ENCODE results near the gene ANK3. TPM values are rescaled to one million over a fixed set of nuclear protein-coding genes. Genes with fewer than 3 reads are reported as not detected.

ANK3 gene
- total and polyA plus RNA-seq, 4 experiments from 2014 or later = 7.2 to 90.1 (median 55.8) TPM

GRCh38 chr10:60099998-60100747 lies 289.5 kb downstream of the ANK3 start:
- H3K4me1 Mint-ChIP-seq = peaks cover 0 to 4% (median under 1%) of the 10 kb centered on the region in 4 donors
- Histone ChIP-seq H3K27me3 (ENCODE audit: insufficient read depth, low read length) (no peaks in the 10 kb centered on the region), H3K9me3 (ENCODE audit: control insufficient read depth in 1 of 2, low read length in 2 of 2) (no peaks in the 10 kb centered on the region), H3K4me3 (ENCODE audit: low read length in 2 of 2) (no peak overlapping the region), H3K4me1 (ENCODE audit: insufficient read depth, low read length) (no peaks in the 10 kb centered on the region), H3K36me3 (ENCODE audit: insufficient read depth, low read length) (no peaks in the 10 kb centered on the region), H3K27ac (ENCODE audit: low read depth, low read length) (no peak overlapping the region)
- ChIA-PET POLR2A (ENCODE audit: partially characterized antibody) (no interaction called here), CTCF (ENCODE audit: partially characterized antibody) (interaction anchor here (0.6 to 2.4 kb wide), 7 partner anchors 15 to 864 kb away, joined by 3 to 10 read pairs (median 4); no protein-coding TSS in a partner anchor)
- intact Hi-C loops (cut with micrococcal nuclease) = loop anchor here (1.0 to 5.0 kb wide), 4 partner anchors 473 to 862 kb away; no protein-coding TSS in a partner anchor
- peak overlapping the region in 1 of 7 donors; percentile 1 for H3K27ac Mint-ChIP-seq
- H3K27me3 Mint-ChIP-seq = no peaks in the 10 kb centered on the region
- H3K4me3 Mint-ChIP-seq = no peak overlapping the region
- H3K9me3 Mint-ChIP-seq = no peaks in the 10 kb centered on the region
- peaks cover 20 to 31% of the 10 kb centered on the region in 2 donors for H3K36me3 Mint-ChIP-seq
- DNase-seq = peak in 4 of 5 donors; percentile 23 to 38 (median 34)

GRCh38 chr10:60098677-60099601 lies 290.7 kb downstream of the ANK3 start:
- H3K36me3 ChIP-seq (ENCODE audit: insufficient read depth, low read length) = no peaks in the 10 kb centered on the region
- no peaks in the 10 kb centered on the region for H3K9me3 ChIP-seq (ENCODE audit: control insufficient read depth in 1 of 2, low read length in 2 of 2)
- Mint-ChIP-seq H3K9me3 (no peaks in the 10 kb centered on the region), H3K4me3 (no peak overlapping the region), H3K36me3 (peaks cover 15 to 24% of the 10 kb centered on the region in 2 donors), H3K4me1 (peaks cover 0 to 4% (median under 1%) of the 10 kb centered on the region in 4 donors), H3K27ac (peak overlapping the region in 1 of 7 donors; percentile 39), H3K27me3 (no peaks in the 10 kb centered on the region)
- POLR2A ChIA-PET (ENCODE audit: partially characterized antibody) = no interaction called here
- H3K27me3 ChIP-seq (ENCODE audit: insufficient read depth, low read length) = no peaks in the 10 kb centered on the region
- H3K27ac ChIP-seq (ENCODE audit: low read depth, low read length) = no peak overlapping the region
- intact Hi-C loops (cut with micrococcal nuclease) = no loop called here
- H3K4me1 ChIP-seq (ENCODE audit: insufficient read depth, low read length) = no peaks in the 10 kb centered on the region
- H3K4me3 ChIP-seq (ENCODE audit: low read length in 2 of 2) = no peak overlapping the region
- no peak for DNase-seq
- CTCF ChIA-PET (ENCODE audit: partially characterized antibody) = interaction anchor here (0.6 to 2.1 kb wide), 4 partner anchors 16 to 866 kb away, joined by 3 to 10 read pairs (median 3); no protein-coding TSS in a partner anchor

- Histone ChIP-seq H3K27ac (ENCODE audit: low read depth, low read length) (no peak overlapping the region), H3K4me3 (ENCODE audit: low read length in 2 of 2) (no peak overlapping the region), H3K27me3 (ENCODE audit: insufficient read depth, low read length) (no peaks in the 10 kb centered on the region), H3K9me3 (ENCODE audit: control insufficient read depth in 1 of 2, low read length in 2 of 2) (no peaks in the 10 kb centered on the region), H3K36me3 (ENCODE audit: insufficient read depth, low read length) (no peaks in the 10 kb centered on the region), H3K4me1 (ENCODE audit: insufficient read depth, low read length) (no peaks in the 10 kb centered on the region)
- no peak overlapping the region for H3K27ac Mint-ChIP-seq
- peaks cover 6 to 20% of the 10 kb centered on the region in 2 donors for H3K36me3 Mint-ChIP-seq
- no peak overlapping the region for H3K4me3 Mint-ChIP-seq
- intact Hi-C loops (cut with micrococcal nuclease) = no loop called here
- H3K4me1 Mint-ChIP-seq = peaks cover 0 to 2% (median under 1%) of the 10 kb centered on the region in 4 donors
- POLR2A ChIA-PET (ENCODE audit: partially characterized antibody) = no interaction called here
- DNase-seq = no peak
- CTCF ChIA-PET (ENCODE audit: partially characterized antibody) = interaction anchor here (0.6 kb wide), 1 partner anchor 115 kb away, joined by 3 read pairs; no protein-coding TSS in a partner anchor
- no peaks in the 10 kb centered on the region for H3K27me3 Mint-ChIP-seq
- H3K9me3 Mint-ChIP-seq = no peaks in the 10 kb centered on the region
Observed at GRCh38 chr10:60096761-60097513, 292.7 kb downstream of the ANK3 start.

GRCh38 chr10:60093317-60093716 lies 296.4 kb downstream of the ANK3 start:
- CTCF ChIA-PET (ENCODE audit: partially characterized antibody) = interaction anchor here (0.7 kb wide), 1 partner anchor 9 kb away, joined by 3 read pairs; no protein-coding TSS in a partner anchor

GRCh38 chr10:60086862-60087261 lies 302.8 kb downstream of the ANK3 start:
- no peak for DNase-seq
- Mint-ChIP-seq H3K27me3 (peaks cover 0 to 2% of the 10 kb centered on the region in 2 donors), H3K4me3 (no peak overlapping the region), H3K27ac (no peak overlapping the region), H3K4me1 (no peaks in the 10 kb centered on the region), H3K9me3 (no peaks in the 10 kb centered on the region), H3K36me3 (peaks cover 36 to 41% of the 10 kb centered on the region in 2 donors)
- ChIA-PET POLR2A (ENCODE audit: partially characterized antibody) (no interaction called here), CTCF (ENCODE audit: partially characterized antibody) (no interaction called here)
- no peaks in the 10 kb centered on the region for H3K27me3 ChIP-seq (ENCODE audit: insufficient read depth, low read length)
- H3K27ac ChIP-seq (ENCODE audit: low read depth, low read length) = no peak overlapping the region
- no peaks in the 10 kb centered on the region for H3K9me3 ChIP-seq (ENCODE audit: control insufficient read depth in 1 of 2, low read length in 2 of 2)
- intact Hi-C loops (cut with micrococcal nuclease) = no loop called here
- peaks cover 4% of the 10 kb centered on the region for H3K36me3 ChIP-seq (ENCODE audit: insufficient read depth, low read length)
- no peak overlapping the region for H3K4me3 ChIP-seq (ENCODE audit: low read length in 2 of 2)
- no peaks in the 10 kb centered on the region for H3K4me1 ChIP-seq (ENCODE audit: insufficient read depth, low read length)

More at GRCh38 chr10:60093317-60093716, 296.4 kb downstream of the ANK3 start:
- no peaks in the 10 kb centered on the region for H3K27me3 ChIP-seq (ENCODE audit: insufficient read depth, low read length)
- intact Hi-C loops (cut with micrococcal nuclease) = no loop called here
- no peaks in the 10 kb centered on the region for H3K9me3 Mint-ChIP-seq
- H3K4me3 ChIP-seq (ENCODE audit: low read length in 2 of 2) = no peak overlapping the region
- H3K27ac ChIP-seq (ENCODE audit: low read depth, low read length) = no peak overlapping the region
- H3K9me3 ChIP-seq (ENCODE audit: control insufficient read depth in 1 of 2, low read length in 2 of 2) = no peaks in the 10 kb centered on the region
- POLR2A ChIA-PET (ENCODE audit: partially characterized antibody) = no interaction called here
- no peak for DNase-seq
- H3K4me1 Mint-ChIP-seq = peaks cover 0 to 1% (median 0%) of the 10 kb centered on the region in 4 donors
- H3K4me3 Mint-ChIP-seq = no peak overlapping the region
- H3K36me3 ChIP-seq (ENCODE audit: insufficient read depth, low read length) = no peaks in the 10 kb centered on the region
- H3K4me1 ChIP-seq (ENCODE audit: insufficient read depth, low read length) = no peaks in the 10 kb centered on the region
- H3K27ac Mint-ChIP-seq = no peak overlapping the region
- H3K27me3 Mint-ChIP-seq = peaks cover 0 to 2% of the 10 kb centered on the region in 2 donors
- peaks cover 4 to 21% of the 10 kb centered on the region in 2 donors for H3K36me3 Mint-ChIP-seq

GRCh38 chr10:60086421-60086820 lies 303.3 kb downstream of the ANK3 start:
- ChIA-PET POLR2A (ENCODE audit: partially characterized antibody) (no interaction called here), CTCF (ENCODE audit: partially characterized antibody) (no interaction called here)
- H3K27me3 ChIP-seq (ENCODE audit: insufficient read depth, low read length) = no peaks in the 10 kb centered on the region
- peaks cover 4% of the 10 kb centered on the region for H3K36me3 ChIP-seq (ENCODE audit: insufficient read depth, low read length)
- H3K4me3 ChIP-seq (ENCODE audit: low read length in 2 of 2) = no peak overlapping the region
- intact Hi-C loops (cut with micrococcal nuclease) = no loop called here
- no peaks in the 10 kb centered on the region for H3K4me1 Mint-ChIP-seq
- no peak overlapping the region for H3K27ac Mint-ChIP-seq
- H3K27me3 Mint-ChIP-seq = peaks cover 0 to 2% of the 10 kb centered on the region in 2 donors
- H3K9me3 ChIP-seq (ENCODE audit: control insufficient read depth in 1 of 2, low read length in 2 of 2) = no peaks in the 10 kb centered on the region
- no peaks in the 10 kb centered on the region for H3K4me1 ChIP-seq (ENCODE audit: insufficient read depth, low read length)
- no peaks in the 10 kb centered on the region for H3K9me3 Mint-ChIP-seq
- DNase-seq = no peak
- H3K27ac ChIP-seq (ENCODE audit: low read depth, low read length) = no peak overlapping the region
- peaks cover 36 to 41% of the 10 kb centered on the region in 2 donors for H3K36me3 Mint-ChIP-seq
- H3K4me3 Mint-ChIP-seq = no peak overlapping the region
